ENCODE measurements around the gene KIF26A.
"Not testable (repeated sequence)": the region's sequence is repeated elsewhere in the genome, so short reads cannot be mapped to it uniquely, and the experiment has no call there.

The KIF26A gene

DNA sequence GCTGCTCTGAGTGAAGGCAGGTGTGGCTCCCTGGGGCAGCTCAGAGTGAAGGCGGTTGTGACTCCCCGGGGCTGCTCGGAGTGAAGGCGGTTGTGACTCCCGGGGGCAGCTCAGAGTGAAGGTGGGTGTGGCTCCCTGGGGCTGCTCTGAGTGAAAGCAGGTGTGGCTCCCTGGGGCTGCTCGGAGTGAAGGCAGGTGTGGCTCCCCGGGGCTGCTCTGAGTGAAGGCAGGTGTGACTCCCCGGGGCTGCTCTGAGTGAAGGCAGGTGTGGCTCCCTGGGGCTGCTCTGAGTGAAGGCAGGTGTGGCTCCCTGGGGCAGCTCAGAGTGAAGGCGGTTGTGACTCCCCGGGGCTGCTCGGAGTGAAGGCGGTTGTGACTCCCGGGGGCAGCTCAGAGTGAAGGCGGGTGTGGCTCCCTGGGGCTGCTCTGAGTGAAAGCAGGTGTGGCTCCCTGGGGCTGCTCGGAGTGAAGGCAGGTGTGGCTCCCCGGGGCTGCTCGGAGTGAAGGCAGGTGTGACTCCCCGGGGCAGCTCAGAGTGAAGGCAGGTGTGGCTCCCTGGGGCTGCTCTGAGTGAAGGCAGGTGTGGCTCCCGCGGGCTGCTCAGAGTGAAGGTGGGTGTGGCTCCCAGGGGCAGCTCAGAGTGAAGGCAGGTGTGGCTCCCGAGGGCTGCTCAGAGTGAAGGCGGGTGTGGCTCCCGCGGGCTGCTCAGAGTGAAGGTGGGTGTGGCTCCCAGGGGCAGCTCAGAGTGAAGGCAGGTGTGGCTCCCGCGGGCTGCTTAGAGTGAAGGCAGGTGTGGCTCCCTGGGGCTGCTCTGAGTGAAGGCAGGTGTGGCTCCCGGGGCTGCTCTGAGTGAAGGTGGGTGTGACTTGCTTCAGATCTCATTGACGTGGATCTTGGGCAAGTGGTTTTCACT, 87.1 kb downstream of the KIF26A start:
- DNase-seq = not testable (repeated sequence)

DNA sequence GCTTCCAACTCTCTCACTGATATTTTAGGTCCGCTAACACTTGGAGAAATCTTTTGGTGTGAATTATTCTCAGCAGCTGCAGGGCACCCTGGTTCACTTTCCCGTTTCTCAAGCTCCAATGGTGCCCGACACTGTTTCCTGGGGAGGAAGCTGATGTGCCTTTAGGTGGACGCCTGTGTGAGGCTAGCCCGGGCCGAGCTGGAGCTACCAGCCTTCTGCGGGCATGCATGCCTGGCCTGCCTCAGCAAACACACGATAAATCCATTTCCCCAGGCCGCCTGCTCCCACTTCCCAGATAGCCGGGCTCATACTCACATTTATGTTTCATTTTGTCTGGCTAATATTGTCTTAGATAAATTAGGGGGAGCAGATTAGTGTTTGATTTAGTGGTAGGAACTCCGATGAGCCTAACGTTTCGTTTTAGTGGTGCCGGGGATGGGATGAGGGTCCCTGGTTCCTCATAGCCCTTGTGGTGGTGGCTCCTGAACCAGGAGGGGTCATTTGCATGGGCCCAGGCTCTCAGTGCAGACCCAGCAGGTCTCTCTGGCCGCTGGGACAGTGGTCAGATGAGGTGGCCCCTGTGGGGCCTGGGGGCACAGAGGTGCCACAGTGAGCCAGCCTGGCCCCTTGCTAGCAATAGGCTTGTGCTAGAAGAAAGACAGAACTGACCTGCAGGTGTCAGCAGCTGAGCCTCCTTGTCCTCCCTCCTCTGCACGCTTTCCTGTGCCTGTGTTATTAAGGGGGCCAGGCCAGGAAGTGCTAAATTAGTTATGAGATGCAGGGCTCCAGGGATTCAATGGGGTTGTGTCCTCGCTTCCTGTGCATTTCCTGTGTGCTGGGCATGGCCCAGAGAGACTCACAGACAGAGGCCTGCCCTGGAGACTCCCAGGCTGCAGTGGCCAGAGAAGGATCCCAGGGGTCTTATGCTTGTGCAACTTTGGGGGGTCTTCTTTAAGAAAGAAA, 88.3 kb downstream of the KIF26A start:
- DNase-seq = no peak

DNA sequence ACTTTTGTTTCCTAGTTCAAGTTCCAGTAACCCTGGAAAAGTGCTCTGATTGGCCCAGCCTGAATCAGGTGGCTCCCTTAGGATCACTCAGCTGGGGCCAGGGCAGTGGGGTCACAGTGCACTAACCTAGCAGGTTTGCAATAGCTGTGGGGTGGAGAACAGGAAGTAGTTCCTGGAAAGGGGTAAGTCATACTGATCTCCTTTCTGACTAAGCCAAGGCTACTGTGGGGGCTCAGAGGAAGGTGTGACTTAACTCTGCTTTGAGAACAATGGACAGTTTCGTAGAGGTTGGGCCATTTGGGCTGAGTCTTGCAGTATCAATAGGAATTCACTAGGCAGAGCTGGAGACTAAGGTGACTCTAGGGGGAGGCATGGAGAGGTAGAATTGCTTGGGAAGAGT, 89.4 kb downstream of the KIF26A start:
- no peak for DNase-seq

DNA sequence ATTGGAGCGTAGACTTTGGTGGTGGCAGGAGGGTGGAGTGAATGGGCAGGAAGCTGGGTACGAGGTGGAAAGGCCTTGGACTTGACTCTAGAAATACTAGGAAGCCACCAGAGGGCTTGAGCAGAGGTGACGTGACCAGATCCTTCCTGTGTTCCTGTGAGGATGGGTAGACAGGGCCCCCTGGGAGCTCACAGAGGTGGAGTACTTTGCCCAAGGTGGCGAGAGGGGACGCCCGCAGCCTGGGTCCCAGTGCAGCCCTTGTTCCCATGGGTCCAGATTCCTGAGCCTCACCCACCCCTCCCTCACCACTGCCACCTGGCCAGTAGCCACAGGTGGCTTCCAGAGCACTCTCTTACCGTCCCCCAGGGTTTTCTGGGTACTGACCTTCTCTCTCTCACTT, 89.8 kb downstream of the KIF26A start:
- DNase-seq = no peak

DNA sequence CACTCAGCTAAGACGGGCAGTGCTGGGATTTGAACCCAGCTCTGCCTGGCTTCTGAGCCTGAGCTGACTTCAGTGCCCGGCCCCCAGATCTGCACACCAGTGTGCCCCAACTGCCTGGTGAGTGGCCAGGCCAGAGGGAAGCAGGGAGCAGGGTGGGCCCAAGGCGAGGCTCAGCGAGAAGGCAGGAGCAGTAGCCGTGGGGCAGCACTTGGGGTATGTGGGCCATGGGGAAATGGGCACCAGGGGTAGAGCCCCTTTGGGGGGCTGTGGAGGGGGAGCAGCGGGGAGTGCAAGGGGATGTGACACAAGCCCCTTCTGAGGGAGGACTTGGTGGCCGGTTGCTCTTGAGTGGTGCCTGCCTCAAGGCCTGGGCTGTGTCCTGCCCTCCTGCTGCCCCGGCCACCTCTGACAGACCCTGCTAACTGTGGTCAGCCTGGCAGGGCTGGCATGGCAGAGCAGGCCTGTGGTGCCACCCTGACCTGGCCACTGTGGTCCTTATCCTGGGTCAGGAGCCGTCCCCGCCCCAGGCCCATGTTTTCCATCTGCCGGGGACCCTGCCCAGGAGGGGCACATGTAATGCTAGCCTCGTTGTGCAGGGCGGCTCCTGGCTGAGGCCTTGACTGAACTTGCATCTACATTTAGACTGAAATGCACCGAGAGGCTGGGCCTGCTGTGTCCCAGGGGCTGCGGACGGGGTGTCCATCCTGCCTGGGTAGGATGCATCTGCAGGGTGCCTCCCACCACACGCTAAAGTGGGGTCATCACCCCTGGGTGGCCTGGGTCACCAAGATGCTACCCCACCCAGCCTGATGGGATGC, 90.5 kb downstream of the KIF26A start:
- DNase-seq = no peak

DNA sequence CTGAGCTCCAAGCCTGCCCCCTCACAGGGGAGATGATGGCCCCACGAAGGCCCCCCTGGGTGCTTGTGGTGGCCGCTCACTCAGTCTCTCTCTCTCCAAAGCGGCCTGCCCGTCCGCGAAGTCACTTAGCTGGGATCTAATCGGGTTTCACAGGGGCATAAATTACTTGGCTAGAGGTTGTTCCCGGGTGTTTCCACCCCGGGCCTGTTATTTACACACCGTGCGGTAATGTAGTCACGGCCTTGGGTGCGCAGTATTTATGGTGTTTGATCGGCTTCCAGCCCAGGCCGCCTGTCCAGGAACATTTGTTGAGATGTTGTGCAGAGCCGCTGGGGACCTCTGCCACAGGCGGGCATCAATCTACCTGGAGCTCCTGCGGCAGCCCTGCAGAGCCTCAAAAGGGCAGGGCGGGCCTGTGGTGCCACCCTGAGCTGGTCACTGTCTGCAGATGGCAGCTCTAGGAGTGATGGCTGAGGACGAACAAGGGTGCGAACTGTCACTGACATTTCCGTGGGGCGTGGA, 91.2 kb downstream of the KIF26A start:
- DNase-seq = no peak

DNA sequence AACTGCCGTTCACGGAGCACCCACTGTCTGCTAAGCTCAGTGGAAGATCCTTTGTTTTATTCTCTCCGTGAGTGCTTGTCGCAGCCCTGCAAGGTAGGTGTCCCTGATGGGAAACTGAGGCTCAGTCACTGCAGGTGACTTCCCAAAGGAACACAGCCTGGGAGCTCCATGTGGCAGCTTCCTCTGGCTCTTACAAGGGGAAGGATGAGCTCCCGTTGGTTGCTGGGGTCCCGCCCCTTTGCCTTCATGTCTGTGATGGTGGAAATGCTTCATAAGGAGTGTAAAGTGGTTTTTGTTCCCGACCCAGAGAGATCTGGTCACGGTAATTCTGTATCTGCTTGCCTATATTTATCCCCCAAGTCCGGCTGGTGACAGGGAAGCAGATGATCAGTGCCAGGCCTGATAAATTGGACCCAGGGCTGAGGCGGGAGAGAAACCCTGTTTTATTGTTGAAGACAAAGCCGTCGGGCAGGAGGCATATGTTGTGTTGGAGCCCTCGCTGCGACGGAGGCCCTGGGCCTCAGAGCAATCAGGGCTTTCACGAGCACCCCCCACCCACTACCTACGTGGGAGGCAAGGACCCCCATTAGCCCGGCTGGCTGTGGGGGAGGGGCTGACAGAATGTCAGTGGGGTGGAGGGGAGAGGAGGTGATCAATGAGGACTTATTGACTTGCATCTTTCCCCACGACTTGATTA, 91.9 kb downstream of the KIF26A start:
- DNase-seq = no peak
